HUES48 (cell line): ENCODE data around the gene CYP2C19.
"Not testable (repeated sequence)": the region's sequence is repeated elsewhere in the genome, so short reads cannot be mapped to it uniquely, and the experiment has no call there.

ENCODE experiments used
- H3K27ac ChIP-seq: one replicate; pipeline ENCODE4 v1.7.0; 2013; ENCODE audit warnings: low read depth, low read length, inconsistent platforms
- H3K27me3 ChIP-seq: 2 replicates; pipeline ENCODE4 v1.6.1; 2013; ENCODE audit warnings: mild to moderate bottlenecking, low read length; ENCODE audit not compliant: control insufficient read depth, insufficient read depth
- H3K36me3 ChIP-seq: 2 replicates; pipeline ENCODE4 v1.6.1; 2013; ENCODE audit warnings: low read length; ENCODE audit not compliant: control insufficient read depth, insufficient read depth
- H3K4me1 ChIP-seq: 2 replicates; pipeline ENCODE4 v1.6.1; 2013; ENCODE audit warnings: mild to moderate bottlenecking, low read length; ENCODE audit not compliant: control insufficient read depth, insufficient read depth
- H3K4me3 ChIP-seq: 2 replicates; pipeline ENCODE4 v1.5.1; 2013; ENCODE audit warnings: mild to moderate bottlenecking, low read depth, low read length
- H3K9ac ChIP-seq: 2 replicates; pipeline ENCODE4 v1.6.1; 2013; ENCODE audit warnings: mild to moderate bottlenecking, low read depth, low read length, moderate library complexity
- H3K9me3 ChIP-seq: 2 replicates; pipeline ENCODE4 v1.6.1; 2013; ENCODE audit warnings: low read length; ENCODE audit not compliant: control insufficient read depth, insufficient read depth

Gene CYP2C19

GRCh38 chr10:94878649-94879048 lies 116.2 kb downstream of the CYP2C19 start:
- H3K9me3 ChIP-seq: no peaks in the 10 kb centered on the region
- H3K4me1 ChIP-seq: no peaks in the 10 kb centered on the region; the same call in 1 of the 2 replicates
- H3K4me3 ChIP-seq: no peak overlapping the region
- no peak overlapping the region for H3K9ac ChIP-seq
- no peaks in the 10 kb centered on the region for H3K36me3 ChIP-seq
- no peak overlapping the region for H3K27ac ChIP-seq
- no peaks in the 10 kb centered on the region for H3K27me3 ChIP-seq

- no peaks in the 10 kb centered on the region for H3K9me3 ChIP-seq
- H3K27me3 ChIP-seq: no peaks in the 10 kb centered on the region
- H3K4me1 ChIP-seq: no peaks in the 10 kb centered on the region; the same call in 1 of the 2 replicates
- no peaks in the 10 kb centered on the region for H3K36me3 ChIP-seq
- no peak overlapping the region for H3K4me3 ChIP-seq
- H3K9ac ChIP-seq: no peak overlapping the region
- H3K27ac ChIP-seq: no peak overlapping the region
These were observed 116.7 kb downstream of the CYP2C19 start for GRCh38 chr10:94879214-94879613.

GRCh38 chr10:94889123-94889522 lies 126.6 kb downstream of the CYP2C19 start:
- Histone ChIP-seq H3K27me3 (no peaks in the 10 kb centered on the region), H3K9me3 (peaks cover 14% of the 10 kb centered on the region), H3K36me3 (no peaks in the 10 kb centered on the region), H3K4me1 (no peaks in the 10 kb centered on the region), H3K27ac (no peak overlapping the region), H3K9ac (no peak overlapping the region), H3K4me3 (no peak overlapping the region)

GRCh38 chr10:94890264-94891022 lies 128.0 kb downstream of the CYP2C19 start:
- H3K9me3 ChIP-seq: peaks cover 14% of the 10 kb centered on the region
- no peaks in the 10 kb centered on the region for H3K36me3 ChIP-seq
- no peaks in the 10 kb centered on the region for H3K27me3 ChIP-seq
- no peak overlapping the region for H3K9ac ChIP-seq
- no peaks in the 10 kb centered on the region for H3K4me1 ChIP-seq
- H3K4me3 ChIP-seq: no peak overlapping the region
- no peak overlapping the region for H3K27ac ChIP-seq

GRCh38 chr10:94898414-94898813 lies 135.9 kb downstream of the CYP2C19 start:
- not testable (repeated sequence) for H3K36me3 ChIP-seq, H3K9ac ChIP-seq, H3K27ac ChIP-seq, H3K4me3 ChIP-seq, H3K9me3 ChIP-seq, H3K4me1 ChIP-seq, H3K27me3 ChIP-seq

GRCh38 chr10:94902080-94902479 lies 139.6 kb downstream of the CYP2C19 start:
- Histone ChIP-seq H3K27me3 (no peaks in the 10 kb centered on the region), H3K9ac (no peak overlapping the region), H3K27ac (no peak overlapping the region), H3K4me3 (no peak overlapping the region), H3K36me3 (no peaks in the 10 kb centered on the region), H3K4me1 (no peaks in the 10 kb centered on the region), H3K9me3 (peaks cover 3% of the 10 kb centered on the region; the same call in 1 of the 2 replicates)

GRCh38 chr10:94902570-94902969 lies 140.1 kb downstream of the CYP2C19 start:
- Histone ChIP-seq H3K4me1 (no peaks in the 10 kb centered on the region), H3K27ac (no peak overlapping the region), H3K9ac (no peak overlapping the region), H3K27me3 (no peaks in the 10 kb centered on the region), H3K9me3 (peaks cover 3% of the 10 kb centered on the region; the same call in 1 of the 2 replicates), H3K36me3 (no peaks in the 10 kb centered on the region), H3K4me3 (no peak overlapping the region)
